Lung microvascular endothelial cell (primary cell): ENCODE data around the gene MRPS6. TPM values are rescaled to one million over a fixed set of nuclear protein-coding genes. Genes with fewer than 3 reads are reported as not detected.

Experiments used
- DNase-seq, 2 donors: peaks; one replicate each; pipeline versions ENCODE4 v3.0.0 to v3.0.0-alpha.2; 2010; ENCODE audit warnings: low read depth in 2 of 2
- total RNA-seq: library from RNA; depleted of rRNA; stranded (reverse); fragments of >200 nt; gene quantifications from 2 replicates; pipeline ENCODE4 v1.2.1, GENCODE V29; 2014

Gene MRPS6
- total RNA-seq: 10.5 and 16.3 TPM in 2 replicates

DNA sequence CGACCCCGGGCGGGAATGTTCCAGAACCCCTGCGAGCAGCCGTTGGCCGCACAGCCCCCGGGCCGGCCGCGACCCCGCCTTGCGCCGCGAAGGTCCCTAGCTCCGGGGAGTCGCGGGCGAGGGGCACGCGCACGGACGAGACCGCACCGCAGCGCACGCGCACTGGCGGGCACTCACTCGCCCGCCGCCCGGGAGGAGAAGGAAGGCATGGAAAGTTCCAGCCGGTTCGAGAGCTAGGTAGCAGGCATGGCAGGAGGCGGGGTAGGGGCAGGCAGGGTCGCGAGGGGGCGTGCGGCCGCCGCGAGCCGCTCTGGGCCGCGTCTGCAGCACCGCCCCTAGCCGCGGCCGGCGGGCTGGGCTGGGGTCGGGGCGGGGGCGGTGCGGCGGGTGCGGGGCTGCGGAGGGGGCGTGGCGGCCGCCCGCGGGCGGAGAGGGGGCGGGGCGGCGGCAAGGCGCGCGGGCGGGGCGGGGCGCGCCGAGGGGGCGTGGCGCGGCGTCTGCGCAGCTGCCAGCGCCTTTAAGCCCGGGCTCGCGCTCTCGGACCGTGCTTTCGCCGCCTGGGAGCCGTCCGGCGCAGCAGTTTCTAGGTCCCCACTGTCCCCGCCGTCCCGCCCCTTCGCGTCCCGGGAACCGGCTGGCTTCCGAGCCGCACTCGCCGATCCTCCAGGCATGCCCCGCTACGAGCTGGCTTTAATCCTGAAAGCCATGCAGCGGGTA, at the start of gene MRPS6, which contains the start of gene SLC5A3:
TSS of gene MRPS6 (plus strand) at position 547 of the 717 bp plus-strand sequence. CDS start at position 670, 123 bp downstream.
TSS of gene SLC5A3 (plus strand) at position 547 of the 717 bp plus-strand sequence. CDS start 21,621 bp downstream, outside the sequence.
- DNase-seq: peak; percentile 87 to 94

DNA sequence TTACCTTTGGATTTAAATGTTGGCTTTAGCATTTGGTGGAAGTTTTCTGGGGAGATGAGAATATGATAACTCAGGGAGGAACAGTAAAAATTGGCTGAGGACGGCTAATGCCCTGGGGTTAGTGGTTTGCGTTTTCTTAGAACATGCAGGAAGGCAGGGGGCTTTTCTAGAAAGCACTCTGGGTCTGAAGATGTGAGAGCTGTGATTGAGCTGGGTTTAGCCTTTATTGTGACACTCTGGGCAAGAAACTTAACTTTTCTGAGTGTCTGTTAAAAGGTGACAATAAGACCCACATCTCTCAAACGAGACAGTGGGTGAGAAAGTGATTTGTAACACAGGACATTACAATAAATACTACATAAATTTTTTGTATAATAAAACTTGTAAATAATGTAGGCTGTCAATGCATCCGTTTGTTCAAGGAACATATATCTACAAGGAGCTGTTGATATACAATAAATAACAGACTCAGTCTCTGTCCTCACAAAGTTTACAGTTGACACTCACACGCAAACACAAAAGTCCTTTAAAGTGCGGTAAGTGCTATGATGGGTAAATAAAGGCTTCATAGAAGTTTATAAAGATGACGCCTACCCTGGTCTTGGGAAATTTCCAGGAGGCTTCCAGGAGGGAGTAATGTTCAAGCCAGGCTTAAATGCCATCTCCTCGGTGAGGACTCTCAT, 49.5 kb upstream of the MRPS6 start:
- DNase-seq: no peak

DNA sequence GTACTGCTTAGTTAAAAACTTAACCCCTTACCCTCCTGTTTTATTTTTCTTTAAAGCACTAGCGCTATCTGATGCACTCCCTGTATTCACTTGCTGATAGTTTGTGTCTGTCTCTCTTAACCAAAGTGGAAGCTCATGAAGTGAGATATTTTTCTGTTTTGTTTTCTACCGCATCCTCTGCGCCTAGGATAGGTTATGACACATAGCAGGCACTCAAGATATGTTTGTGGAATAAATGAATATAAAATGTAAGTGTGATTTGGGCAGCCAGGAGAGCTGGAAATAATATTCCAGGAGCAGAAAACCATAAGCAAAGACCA, 49.0 kb upstream of the MRPS6 start:
- DNase-seq: no peak

DNA sequence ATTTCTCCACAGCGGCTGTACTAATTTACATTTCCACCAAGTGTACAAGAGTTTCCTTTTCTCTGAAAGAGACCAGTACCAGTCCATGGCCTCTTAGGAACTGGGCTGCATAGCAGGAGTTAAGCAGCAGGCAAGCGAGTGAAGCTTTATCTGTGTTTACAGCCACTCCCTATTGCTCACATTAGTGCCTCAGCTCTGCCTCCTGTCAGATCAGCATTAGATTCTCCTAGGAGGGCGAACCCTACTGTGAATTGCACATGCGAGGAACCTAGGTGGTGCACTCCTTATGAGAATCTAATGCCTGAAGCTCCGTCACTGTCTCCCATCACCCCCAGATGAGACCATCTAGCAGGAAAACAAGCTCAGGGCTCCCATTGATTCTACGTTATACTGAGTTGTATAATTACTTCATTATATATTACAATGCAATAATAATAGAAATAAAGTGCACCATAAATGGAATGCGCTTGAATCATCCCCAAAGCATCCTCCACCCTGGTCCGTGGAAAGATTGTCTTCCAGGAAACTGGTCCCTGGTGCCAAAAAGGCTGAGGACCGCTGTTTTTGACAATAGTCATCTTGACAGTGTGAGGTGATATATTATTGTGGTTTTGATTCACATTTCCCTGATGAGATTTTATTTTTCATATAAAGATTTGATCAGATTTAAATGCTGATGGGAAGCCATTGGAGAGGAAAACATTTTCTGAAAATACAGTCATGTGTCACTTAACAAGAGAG, 45.5 kb upstream of the MRPS6 start:
- DNase-seq: no peak

DNA sequence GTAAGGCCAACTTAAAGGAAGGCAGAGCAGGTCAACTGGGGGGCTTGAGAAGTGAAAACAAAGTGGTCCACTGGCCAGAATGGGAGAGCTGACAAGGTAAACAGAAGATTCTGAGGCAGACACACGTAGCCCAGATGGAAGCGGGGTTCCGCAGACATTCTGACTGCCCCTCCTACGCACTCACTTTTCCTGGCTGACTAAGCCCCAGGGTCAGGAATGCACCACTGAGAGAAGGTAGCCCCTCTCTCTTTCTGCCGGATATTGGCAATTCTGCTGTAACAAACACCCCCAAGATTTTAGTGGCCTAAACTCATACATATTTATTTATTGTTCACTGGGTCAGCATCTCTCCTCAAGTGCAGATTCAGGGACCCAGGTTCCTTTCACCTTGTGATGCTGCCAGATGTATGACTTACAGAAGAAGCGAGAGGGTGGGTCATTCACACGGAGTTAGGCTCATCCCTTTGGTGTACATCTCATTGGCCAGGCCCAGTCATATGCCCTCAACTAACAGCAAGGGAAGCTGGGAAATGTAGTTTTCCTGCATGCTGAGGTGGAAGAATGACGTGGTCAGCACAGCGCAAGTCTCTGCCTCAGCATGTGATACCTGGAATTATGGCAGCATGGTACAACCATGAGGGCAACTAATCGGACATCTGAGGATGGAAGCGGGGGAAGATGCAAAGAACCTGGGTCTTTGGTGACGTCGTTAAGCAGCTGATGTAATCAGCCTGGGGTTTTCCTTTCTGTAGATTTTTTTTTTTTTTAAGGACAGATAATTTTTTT, 43.4 kb upstream of the MRPS6 start:
- peak; percentile 67 to 89 for DNase-seq

DNA sequence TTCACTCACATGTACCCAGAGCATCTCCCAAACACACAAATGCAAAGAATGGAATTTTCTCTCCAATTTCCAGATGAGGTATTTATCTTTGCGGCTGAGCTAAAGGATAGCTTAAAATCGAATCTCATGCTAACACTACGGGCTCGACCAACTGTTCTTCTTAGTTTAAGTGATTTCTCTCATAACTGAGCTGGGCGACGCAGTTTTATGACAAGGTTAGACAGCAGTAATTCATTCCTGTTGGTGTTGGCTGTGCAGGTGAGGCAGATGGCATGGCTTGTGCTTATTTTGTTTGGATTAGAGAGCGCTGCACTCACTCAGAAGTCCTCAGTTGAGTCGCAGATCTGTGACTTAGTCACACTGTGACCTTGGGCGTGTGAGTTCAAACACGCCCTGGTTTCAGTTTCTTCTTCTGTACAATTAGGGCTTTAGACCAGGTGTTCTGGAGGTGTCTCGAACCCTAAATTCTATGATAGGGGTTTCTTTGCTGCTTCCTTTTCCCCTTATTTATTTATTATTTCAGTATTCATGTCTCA, 41.5 kb upstream of the MRPS6 start:
- DNase-seq: no peak

DNA sequence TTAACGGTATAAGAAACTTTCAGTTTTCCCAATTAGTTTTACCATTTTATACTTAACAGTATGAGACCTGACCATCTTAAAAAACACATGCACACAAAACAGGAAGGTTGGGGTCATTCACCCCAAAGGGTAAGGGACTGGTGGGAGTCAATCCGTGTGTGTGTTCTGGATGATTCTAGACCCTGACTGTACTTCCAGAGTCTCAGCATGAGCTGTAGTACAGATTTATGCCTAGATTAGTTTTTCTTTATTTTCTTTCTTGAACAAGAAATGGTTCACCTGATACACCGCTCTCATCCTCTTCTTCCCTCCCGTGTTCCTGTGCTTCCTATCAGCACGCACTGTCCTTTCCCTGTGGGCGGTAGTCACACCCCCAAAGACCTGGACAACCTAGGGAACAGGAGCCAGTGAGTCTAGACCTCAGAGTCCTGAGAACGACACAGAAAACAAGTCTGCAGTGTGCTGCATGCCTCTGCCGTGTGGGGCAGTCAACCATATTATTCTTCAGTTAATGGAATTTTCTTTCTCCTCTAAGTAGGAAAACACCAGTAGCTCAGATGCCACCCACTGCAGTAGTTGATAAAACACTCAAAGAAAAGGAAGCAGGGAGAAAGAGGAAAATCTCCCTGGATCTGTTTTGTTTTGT, 38.9 kb upstream of the MRPS6 start:
- DNase-seq: no peak

DNA sequence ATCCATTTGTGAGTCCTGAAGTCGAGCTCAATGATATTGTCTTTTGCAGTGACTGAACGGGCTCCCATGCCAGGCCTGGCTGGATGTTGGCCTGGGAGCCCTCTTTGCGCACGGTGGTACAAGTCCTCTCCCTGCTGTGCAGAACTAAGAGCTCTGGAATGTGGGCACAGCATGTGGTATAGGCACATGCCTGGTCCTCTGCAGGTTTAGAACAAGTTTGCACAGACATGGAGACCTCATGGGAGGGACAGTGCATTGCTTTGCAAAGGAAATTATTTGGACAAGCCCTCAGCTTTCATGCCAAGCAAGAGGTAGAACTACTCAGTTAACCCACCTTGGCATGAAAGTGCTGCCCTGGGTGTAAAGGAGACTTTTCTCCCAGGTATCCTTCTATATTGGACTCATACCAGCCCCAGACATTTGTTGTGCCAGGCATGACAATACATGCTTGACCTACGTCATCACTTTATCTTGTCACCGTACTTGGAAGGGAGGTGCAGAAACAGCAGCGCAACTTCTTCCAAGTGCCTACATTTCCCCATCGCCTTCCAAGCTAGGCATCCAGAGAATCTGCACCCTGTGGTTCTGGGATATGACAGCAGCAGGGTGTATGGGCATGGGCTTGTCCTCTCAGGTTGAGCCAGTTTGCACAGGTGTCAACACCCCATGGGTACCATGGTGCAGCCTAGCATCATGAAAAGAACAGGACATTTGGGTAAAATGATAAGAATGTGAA, 37.6 kb upstream of the MRPS6 start:
- no peak for DNase-seq

DNA sequence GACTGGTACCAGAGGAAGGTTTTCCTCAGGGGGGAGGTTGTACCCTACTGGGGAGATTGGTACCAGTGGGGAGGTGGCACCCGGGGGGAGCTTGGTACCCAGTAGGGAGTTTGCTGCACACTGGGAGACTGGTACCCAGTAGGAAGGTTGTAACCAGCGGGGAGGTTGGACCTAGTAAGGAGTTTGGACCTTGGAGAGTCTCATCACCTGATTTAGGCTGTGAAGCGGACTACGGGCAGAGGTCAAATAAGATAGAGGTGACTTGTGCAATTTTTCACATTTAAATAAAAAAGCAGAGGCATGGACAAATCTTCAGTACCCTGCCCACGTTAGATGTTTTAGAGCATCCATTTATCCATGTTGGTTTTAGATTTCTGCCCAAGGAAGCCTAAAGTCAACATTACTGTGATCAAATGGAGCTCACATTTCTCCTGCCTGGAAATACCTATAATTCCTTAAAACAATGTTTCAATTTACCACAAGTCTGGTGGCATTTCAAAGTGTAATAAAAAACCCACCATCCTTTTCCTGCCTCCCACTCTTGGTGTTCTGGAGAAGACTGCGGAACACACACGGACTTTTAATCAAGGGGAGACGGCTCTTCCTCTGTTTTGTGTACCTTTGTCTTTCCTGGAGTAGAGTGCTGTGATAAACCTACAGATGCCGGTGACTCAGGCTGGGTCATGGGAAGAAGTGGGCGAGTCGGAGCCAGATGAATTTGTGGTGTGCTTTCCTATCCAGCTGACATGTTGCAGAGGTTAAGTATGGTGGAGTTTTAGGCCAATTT, 36.2 kb upstream of the MRPS6 start:
- peak; percentile 42 to 44 for DNase-seq

DNA sequence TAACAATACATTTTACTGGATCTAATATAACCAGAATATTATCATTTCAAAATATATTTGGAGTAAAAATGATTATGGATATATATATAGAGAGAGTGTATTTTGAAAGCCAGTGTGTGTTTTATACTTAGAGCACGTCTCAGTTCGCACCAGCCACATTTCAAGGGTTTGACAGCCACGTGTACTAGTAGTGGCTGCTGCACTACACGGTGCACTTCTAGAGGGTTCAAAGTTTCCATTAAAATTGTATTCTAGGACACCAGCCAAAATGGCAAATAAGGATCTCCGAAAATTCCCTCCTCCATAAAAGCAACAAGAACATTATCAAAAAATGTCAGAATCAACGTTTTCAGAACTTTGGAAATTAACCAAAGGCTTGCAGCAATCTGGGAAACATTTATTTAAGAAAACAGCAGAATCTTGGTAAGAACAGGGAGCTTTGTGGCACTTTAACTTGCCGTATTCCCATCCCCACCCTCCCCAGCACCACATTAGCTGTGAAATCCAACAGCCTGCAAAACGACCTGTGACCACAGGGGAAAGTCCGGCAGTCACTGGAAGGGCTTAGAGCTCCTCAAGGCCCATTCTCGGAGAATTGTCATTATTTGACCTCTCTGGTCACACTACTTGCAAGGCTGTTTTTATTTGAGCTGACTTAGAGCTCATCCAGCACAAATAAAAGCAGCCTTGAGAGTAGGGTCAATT, 33.5 kb upstream of the MRPS6 start:
- no peak for DNase-seq

DNA sequence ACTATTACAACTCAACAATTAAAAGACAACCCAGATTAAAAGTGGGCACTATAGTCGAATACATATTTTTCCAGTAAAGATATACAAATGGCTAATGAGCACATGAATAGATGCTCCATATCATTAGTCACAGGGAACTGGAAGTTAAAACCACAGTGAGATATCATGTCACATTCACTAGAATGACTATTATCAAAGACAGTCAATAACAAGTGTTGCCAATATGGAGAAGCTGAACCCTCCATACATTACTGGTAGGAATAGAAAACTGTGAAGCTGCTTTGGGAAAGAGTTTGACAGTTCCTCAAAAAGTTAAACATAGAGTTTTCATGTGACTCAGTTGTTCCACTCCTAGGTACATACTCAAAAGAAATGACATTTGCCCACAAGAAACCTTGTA, 30.6 kb upstream of the MRPS6 start:
- DNase-seq: no peak

DNA sequence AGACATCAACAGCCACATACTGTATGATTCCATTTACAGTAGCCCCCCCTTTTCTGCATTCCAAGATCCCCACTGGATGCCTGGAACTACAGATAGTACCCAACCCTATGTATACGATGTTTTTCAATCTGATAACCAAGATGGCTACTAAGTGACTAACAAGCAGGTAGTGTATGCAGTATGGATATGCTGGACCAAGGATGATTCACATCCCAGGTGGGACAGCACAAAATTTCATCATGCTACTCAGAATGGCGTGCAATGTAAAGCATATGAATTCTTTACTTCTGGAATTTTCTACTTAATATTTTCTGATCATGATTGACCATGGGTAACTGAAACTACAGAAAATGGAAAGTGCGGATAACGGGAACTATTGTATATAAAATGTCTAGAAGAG, 30.0 kb upstream of the MRPS6 start:
- no peak for DNase-seq

DNA sequence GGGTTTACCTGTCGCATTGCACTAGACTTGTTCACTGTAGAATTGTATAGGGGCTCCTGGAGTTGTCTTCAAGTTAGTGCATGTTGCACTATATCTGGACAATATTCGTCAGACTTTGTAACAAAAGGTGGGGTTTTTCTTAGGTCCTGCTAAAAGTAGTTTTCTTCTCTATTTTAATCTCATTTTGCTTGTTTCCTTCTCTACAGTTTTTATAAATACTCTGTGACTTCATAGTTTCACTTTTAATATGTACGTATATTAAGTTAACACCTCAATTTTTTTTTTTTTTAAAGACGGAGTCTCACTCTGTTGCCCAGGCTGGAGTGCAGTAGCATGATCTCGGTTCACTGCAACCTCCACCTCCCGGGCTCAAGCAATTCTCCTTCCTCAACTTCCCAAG, 26.5 kb upstream of the MRPS6 start:
- DNase-seq: no peak

DNA sequence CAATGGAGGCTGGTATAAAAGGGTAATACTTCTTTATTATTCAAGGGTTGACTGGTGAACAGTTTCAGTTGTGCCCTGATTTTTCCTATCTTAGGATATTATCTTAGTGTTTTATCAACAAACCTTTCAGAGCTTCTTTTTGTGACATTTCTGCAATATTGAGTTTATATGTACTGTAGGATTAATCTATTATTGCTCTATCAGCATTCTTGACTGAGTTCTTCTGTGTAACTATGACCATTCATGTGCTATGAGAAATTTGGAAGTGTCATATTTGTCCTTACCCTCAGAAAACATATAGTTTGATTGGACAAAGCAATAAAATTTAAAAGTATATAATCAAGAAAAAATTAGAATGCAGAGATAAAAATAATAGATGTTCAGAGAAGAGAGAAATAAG, 25.5 kb upstream of the MRPS6 start:
- DNase-seq: no peak

DNA sequence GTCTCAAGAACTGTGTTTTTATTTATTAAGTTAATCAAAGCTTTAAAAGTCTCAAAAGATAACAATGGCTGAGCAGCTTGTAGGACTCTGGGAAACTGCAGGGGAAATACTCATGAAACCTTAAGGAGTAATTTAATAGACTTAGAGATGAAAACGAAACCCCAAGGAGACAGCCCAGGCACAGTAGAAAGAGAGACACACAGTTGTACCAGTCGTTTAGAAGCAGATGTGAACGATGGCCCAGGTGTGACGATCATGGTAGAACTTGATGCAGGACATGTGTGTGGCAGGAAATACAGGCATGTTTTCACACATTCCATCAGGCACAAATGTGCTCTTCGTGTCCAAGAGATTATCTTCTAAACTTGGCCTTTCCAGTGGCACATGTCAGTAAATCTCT, 21.2 kb upstream of the MRPS6 start:
- DNase-seq: no peak

DNA sequence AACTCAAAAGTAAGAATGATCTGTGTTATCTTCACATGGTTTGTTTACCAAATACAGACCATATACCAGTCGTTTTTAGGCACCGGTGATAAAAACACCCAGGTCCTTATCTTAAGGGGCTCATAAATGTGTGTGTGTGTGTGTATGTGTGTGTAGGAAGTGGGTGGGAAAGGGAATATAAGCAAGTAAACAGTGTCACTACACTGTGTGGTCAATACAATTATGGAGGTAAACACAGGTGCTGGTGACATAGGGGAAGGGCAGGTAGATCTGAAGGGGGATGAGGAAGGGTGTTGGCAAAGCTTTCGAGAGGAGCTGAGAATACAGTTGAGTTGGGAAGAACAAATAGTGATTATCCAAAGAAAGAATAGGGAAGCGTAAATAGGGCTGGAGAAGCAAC, 19.1 kb upstream of the MRPS6 start:
- no peak for DNase-seq

DNA sequence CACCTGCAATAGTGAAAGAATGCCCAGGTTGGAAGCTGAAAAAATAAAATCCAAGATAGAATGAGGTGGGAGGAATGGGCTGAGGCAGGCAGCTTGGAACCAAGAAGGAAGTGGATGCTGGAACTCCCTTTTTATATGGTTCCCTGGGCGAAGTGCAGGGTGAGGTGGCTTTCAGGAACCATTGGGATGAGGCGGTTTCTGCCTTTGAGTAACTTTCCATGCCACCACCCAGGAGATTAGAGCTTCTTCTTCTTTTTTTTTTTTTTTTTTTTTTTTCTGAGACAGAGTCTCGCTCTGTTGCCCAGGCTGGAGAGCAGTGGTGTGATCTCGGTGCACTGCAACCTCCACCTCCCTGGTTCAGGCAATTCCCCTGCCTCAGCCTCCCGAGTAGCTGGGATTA, 17.8 kb upstream of the MRPS6 start:
- DNase-seq: no peak

DNA sequence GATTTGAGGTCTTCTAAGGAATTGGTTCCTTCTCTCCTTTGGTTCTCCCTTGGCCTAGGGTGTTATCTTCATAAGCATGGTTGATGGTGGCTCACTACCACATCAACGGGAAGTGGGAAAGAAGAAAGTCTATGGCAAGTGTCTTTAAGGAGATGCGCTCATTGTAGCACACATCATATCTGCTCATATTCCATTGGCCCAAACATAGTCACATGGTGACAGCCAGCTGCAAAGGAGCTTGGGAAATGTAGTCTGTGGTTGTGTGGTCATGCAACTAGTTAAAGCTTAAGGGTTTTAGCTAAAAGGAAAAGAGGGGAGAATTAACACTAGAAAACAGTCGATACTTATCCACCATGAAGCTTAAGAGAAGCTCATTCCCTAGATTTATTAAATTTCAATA, 11.4 kb upstream of the MRPS6 start:
- peak in 1 of 2 donors; percentile 30 for DNase-seq

DNA sequence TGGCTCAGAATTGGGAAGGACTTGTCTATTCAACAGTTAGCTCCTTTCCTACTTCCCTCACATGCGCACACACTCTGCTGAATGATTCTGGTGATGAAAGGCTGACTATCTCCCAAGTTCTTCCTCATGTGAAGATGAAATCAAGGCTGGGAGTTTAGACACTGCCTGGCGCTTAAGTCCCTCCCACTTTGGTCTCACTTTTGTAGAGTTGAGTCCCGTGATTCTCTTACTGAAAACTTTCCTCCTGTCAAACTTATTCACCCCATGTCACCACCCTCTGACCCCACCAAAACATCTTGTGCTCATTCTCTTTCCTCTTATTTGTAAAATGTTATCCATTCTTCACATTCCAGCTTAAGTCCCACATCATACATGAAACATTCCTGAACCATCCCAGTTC, 8.4 kb upstream of the MRPS6 start:
- no peak for DNase-seq
